Fibroblast of mammary gland (primary cell): ENCODE data around the gene EIF3F.
A peak's percentile ranks its signal among the peaks of the same experiment; 100 is the strongest.

Source experiments
- DNase-seq: peaks from one replicate; pipeline ENCODE4 v3.0.0-alpha.2; 2010; ENCODE audit warnings: low read depth
- H3K4me3 ChIP-seq: 2 replicates; pipeline ENCODE4 v1.5.1; 2011; ENCODE audit warnings: low read depth, mild to moderate bottlenecking, low read length, moderate library complexity; ENCODE audit not compliant: control insufficient read depth
- CTCF ChIP-seq: conservative IDR thresholded peaks from 2 replicates; pipeline ENCODE4 v1.5.1; 2011; ENCODE audit warnings: low read depth, low read length, inconsistent platforms; ENCODE audit not compliant: control insufficient read depth, insufficient read depth

EIF3F gene, protein sequence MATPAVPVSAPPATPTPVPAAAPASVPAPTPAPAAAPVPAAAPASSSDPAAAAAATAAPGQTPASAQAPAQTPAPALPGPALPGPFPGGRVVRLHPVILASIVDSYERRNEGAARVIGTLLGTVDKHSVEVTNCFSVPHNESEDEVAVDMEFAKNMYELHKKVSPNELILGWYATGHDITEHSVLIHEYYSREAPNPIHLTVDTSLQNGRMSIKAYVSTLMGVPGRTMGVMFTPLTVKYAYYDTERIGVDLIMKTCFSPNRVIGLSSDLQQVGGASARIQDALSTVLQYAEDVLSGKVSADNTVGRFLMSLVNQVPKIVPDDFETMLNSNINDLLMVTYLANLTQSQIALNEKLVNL

DNA sequence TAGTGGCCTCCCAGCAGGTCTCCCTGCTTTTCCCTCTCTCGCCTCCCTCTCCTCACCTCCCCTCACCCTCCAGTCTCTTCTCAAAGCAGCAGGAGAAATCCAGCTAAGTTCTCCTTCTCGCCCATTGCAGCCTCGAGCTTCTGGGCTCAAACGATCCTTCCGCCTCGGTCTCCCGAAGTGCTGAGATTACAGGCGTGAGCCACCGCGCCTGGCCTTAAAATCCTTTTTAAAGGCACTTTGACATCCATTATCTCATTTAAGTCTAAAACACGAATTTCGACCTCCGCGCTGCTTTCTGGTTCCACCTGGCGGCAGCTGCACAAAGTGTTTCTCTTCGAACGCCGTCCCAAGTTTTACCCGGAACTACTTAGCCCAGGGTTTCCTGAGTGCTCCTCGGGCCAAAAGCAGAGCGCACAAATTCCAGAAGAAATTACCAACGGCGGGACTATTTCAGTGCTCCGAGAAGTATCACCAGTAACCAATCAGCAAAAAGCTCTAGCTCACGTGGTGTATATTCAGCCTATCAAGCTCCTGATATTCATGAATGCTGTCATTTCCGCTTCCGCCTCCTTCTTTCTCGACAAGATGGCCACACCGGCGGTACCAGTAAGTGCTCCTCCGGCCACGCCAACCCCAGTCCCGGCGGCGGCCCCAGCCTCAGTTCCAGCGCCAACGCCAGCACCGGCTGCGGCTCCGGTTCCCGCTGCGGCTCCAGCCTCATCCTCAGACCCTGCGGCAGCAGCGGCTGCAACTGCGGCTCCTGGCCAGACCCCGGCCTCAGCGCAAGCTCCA, at the start of gene EIF3F:
TSS of gene EIF3F (plus strand) at position 570 of the 792 bp plus-strand sequence. CDS start at position 586, 16 bp downstream.
- H3K4me3 ChIP-seq, result peak within 1 kb of the TSS; percentile 95
- peak; percentile 64 for TF ChIP-seq CTCF
- peak; percentile 100 for DNase-seq

DNA sequence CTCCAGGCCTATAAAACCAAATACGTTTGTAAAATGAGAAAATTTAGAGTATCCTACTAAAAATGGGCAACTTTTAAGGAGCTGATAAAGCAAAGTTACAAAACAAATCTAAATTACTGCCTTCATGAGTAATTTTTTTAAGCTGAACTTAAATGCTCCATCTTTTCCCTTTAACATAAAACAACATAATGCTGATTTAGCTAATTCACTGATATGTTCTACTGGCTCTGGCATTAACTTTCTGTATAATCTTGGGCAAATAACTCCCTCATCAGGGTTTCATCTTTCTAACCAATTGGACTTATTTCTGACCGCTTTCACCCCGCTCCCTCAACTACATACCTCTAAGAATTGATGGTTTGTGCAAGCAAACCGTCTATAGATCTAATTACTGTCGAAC, 46.0 kb upstream of the EIF3F start:
- no peak overlapping the region for H3K4me3 ChIP-seq
- no peak for TF ChIP-seq CTCF
- no peak for DNase-seq

GRCh38 chr11:7941608-7942007, 45.5 kb upstream of the EIF3F start, which contains the start of gene OR10A3:
TSS of gene OR10A3 (minus strand) at chr11:7941708. CDS start at chr11:7939520, 2,188 bp downstream.
- TF ChIP-seq CTCF, result no peak
- DNase-seq, result no peak
- H3K4me3 ChIP-seq, result no peak within 1 kb of the TSS

DNA sequence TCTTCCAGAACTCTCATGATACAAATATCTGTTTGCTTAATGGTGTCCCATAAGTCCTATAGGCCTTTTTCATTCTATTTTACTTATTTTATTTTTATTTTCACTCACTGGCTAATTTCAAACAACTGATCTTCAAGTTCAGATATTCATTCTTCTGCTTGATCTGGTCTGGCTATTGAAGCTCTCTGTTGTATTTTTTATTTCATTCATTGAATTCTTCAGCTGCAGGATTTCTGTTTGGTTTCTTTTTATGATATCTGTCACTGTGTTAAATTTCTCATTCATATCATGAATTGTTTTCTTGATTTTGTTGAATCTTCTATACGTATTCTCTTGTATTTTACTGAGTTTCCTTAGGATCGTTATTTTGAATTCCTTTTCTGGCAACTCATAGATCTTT, 43.0 kb upstream of the EIF3F start:
- DNase-seq, result no peak
- no peak for TF ChIP-seq CTCF
- no peak overlapping the region for H3K4me3 ChIP-seq

DNA sequence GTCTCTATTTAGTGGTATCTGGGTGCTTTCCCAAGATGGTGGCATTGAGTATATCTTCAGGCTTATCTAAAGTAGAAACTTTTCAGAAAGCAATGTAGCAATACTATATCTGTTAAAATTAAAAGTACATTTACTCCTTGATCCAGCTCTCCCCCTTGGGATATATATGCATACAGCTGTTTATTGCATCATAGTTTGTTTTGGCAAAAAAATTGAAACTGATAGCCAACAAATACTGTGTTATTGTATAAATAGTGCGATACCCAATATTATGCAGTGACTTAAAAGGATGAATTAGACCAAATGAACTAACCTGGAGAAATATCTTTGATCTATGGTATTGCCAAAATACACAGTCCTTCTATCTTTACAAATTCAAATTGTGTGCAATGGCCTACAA, 37.2 kb upstream of the EIF3F start:
- DNase-seq, result peak; percentile 15
- no peak overlapping the region for H3K4me3 ChIP-seq
- TF ChIP-seq CTCF, result no peak

- H3K4me3 ChIP-seq, result no peak overlapping the region
- no peak for DNase-seq
- TF ChIP-seq CTCF, result no peak
Observed at GRCh38 chr11:7955191-7955590, 31.9 kb upstream of the EIF3F start.
